ENCODE measurements around the gene CYP4V2.
A peak's percentile ranks its signal among the peaks of the same experiment; 100 is the strongest.

Gene CYP4V2

DNA sequence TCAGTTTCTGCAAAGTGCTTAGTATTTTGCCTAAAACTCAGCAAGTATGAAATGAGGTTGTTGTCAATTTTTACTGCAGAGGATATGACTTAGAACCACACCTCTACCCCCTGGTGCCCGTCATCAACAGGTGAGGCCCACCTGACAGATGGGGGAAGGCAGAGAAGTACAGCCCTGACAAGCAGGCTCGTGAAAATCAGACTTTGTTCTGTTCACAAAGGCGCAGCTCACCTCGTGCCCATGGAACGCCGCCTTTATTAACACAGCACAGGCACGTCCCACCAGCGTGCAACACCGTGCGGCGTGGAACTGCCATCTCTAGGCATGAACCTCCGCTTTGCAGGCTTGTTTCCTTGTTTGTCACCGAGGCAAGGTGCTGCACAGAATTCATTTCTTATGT, 13.3 kb downstream of the CYP4V2 start:
- TF ChIP-seq, protein P1, sequence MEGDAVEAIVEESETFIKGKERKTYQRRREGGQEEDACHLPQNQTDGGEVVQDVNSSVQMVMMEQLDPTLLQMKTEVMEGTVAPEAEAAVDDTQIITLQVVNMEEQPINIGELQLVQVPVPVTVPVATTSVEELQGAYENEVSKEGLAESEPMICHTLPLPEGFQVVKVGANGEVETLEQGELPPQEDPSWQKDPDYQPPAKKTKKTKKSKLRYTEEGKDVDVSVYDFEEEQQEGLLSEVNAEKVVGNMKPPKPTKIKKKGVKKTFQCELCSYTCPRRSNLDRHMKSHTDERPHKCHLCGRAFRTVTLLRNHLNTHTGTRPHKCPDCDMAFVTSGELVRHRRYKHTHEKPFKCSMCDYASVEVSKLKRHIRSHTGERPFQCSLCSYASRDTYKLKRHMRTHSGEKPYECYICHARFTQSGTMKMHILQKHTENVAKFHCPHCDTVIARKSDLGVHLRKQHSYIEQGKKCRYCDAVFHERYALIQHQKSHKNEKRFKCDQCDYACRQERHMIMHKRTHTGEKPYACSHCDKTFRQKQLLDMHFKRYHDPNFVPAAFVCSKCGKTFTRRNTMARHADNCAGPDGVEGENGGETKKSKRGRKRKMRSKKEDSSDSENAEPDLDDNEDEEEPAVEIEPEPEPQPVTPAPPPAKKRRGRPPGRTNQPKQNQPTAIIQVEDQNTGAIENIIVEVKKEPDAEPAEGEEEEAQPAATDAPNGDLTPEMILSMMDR (IDR thresholded peaks at IDR 0.05; ENCODE audit: low read length, missing control alignments): no peak
- DNase-seq (ENCODE audit: low read depth): no peak
- H3K4me3 ChIP-seq (replicated peaks; ENCODE audit: low read depth, low read length): peak overlapping the region; percentile 54

DNA sequence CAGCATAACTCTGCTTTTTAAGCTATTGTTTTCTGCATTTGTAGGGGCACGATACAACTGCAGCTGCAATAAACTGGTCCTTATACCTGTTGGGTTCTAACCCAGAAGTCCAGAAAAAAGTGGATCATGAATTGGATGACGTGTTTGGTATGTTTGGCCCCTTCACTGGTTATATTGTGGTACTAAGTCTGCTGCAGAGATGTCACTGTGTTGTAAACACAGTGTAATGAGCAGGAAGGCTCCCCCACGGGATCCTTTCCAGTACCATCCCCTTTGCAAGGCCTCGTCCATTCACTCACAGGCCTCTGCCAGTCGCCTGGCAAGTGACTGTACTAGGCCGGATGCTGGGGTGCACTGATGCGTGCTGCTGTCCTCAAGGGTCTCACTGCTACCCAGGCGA, 13.8 kb downstream of the CYP4V2 start:
- no peak for DNase-seq (ENCODE audit: low read depth)
- no peak overlapping the region for H3K4me3 ChIP-seq (replicated peaks; ENCODE audit: low read depth, low read length)
- TF ChIP-seq, protein P1 (IDR thresholded peaks at IDR 0.05; ENCODE audit: low read length, missing control alignments): no peak

DNA sequence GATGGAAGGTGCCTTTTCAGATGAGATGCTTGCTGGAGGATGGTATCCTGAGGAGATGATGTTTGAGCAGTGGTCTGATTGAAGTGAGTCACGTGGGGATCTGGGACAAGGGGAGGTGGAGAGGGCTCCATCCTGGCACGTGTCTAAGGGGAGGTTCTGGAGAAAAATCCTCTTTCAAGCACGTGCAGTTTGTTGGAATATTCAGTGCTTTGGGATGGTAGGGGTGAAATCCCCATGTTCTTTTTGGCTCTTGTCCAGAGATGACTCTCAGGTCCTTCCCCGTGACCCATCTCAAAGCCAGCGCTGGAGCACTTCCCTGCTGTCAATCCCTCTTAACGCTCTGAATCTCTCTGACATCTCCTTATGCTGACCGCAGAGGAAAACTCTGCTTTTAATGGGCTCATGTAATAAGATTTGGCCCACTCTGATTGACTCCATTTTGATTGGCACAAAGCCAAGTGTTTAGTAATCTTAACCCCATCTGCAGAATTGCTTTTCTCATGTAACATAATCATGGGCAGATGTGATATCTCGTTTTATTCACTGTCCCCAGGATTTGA, 25.2 kb downstream of the CYP4V2 start:
- no peak overlapping the region for H3K4me3 ChIP-seq (replicated peaks; ENCODE audit: low read depth, low read length)
- DNase-seq (ENCODE audit: low read depth): no peak

DNA sequence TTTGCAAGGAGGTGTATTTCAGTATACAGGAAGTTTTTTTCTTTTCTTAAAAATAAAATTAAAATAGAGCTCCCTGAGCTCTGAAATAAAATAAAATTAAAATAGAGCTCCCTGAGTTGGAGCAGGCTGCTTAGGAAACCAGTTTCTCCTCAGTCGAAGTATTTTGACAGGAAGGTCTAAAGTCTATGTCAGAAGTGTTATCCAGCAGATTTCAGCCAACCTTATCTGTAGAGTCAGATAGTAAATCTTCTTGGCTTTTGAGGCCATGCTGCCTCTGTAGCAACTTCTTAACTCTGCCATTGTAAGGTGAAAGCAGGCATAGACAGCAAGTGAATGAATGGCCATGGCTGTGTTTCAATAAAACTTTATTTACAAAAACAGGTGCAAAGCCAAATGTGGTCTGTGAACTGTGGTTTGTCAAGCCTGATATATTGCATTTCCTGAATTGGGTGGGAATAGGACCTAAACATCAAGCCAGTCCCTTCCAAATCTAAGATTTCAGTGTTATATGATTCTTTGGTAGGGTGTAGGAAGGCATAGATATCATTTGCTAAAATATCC, 26.4 kb downstream of the CYP4V2 start:
- no peak overlapping the region for H3K4me3 ChIP-seq (replicated peaks; ENCODE audit: low read depth, low read length)
- TF ChIP-seq, protein P1 (IDR thresholded peaks at IDR 0.05; ENCODE audit: low read length, missing control alignments): no peak
- DNase-seq (ENCODE audit: low read depth): no peak

More for the DNA sequence above, 25.2 kb downstream of the CYP4V2 start:
- TF ChIP-seq, protein P1 (IDR thresholded peaks at IDR 0.05; ENCODE audit: low read length, missing control alignments): no peak

DNA sequence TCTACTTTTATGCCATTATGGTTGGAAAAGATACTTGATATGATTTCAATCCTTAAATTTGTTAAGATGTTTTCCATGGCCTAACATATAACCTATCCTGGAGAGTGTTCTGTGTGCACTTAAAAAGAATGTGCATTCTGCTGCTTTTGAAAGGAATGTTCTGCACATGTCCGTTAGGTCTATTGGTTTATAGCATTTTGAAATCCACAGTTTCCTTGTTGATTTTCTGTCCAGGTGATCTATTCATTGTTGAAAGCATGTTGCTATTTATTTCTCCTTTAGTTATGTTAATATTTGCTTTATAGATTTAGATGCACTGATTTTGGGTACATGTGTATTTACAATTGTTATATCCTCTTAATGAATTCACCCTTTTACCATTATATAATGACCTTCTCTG, 30.3 kb downstream of the CYP4V2 start:
- no peak for DNase-seq (ENCODE audit: low read depth)
- H3K4me3 ChIP-seq (replicated peaks; ENCODE audit: low read depth, low read length): no peak overlapping the region
- TF ChIP-seq, protein P1 (IDR thresholded peaks at IDR 0.05; ENCODE audit: low read length, missing control alignments): no peak

DNA sequence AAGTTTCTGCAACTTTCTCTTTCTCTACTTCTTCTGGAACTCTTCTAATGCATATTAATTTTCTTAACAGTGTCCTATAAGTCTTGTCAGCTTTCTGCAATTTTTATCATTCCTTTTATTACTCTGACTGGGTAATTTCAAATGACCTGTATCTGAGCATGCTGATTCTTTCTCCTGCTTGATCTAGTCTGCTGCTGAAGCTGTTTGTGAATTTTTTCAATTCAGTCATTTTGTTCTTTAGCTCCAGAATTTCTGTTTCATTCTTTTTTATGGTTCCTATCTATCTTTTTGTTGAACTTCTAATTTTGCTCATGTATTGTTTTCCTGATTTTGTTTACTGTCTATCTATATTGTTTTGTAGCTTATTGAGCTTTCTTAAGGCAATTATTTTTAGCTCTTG, 34.5 kb downstream of the CYP4V2 start:
- TF ChIP-seq, protein P1 (IDR thresholded peaks at IDR 0.05; ENCODE audit: low read length, missing control alignments): no peak
- DNase-seq (ENCODE audit: low read depth): no peak
- no peak overlapping the region for H3K4me3 ChIP-seq (replicated peaks; ENCODE audit: low read depth, low read length)

All from fibroblast of pulmonary artery (primary cell).